ENCODE measurements around the gene RFLNA. TPM values are rescaled to one million over a fixed set of nuclear protein-coding genes. Genes with fewer than 3 reads are reported as not detected.

The RFLNA gene
- total and polyA plus RNA-seq, 2 experiments from 2014 or later, result 3.9 to 20.4 TPM

GRCh38 chr12:124335426-124336183 lies 40.7 kb downstream of the RFLNA start (continued):
- no peak for TF ChIP-seq ZNF462 (CRISPR knock-in tag; IDR thresholded peaks at IDR 0.05)

GRCh38 chr12:124336184-124336437 lies 41.2 kb downstream of the RFLNA start:
- Histone ChIP-seq H3K4me3 (no peak overlapping the region), H3K9me2 (ENCODE audit: insufficient read depth) (no peaks in the 10 kb centered on the region), H2AFZ (no peak overlapping the region), H3K36me3 (ENCODE audit: insufficient read depth) (peaks cover 6% of the 10 kb centered on the region), H3F3A (replicated peaks; ENCODE audit: low read depth) (no peaks in the 10 kb centered on the region), H3K4me2 (no peak overlapping the region), H3K27ac (ENCODE audit: low read depth) (no peak overlapping the region), H3K79me2 (replicated peaks; ENCODE audit: insufficient read depth) (no peaks in the 10 kb centered on the region), H3K27me3 (ENCODE audit: insufficient read depth) (no peaks in the 10 kb centered on the region), H3K4me1 (ENCODE audit: insufficient read depth) (no peaks in the 10 kb centered on the region), H4K20me1 (replicated peaks; ENCODE audit: insufficient read depth) (no peaks in the 10 kb centered on the region; the same call in 1 of the 2 replicates)
- TF ChIP-seq JUNB (IDR thresholded peaks at IDR 0.05; ENCODE audit: unreplicated experiment) (no peak), CTCF (conservative IDR thresholded peaks at IDR 0.05; ENCODE audit: low read depth in 2 of 2) (no peak)
- no peaks in the 10 kb centered on the region; the same call in 2 of the 3 replicates for H3K9me3 Mint-ChIP-seq
- no peak for ATAC-seq
- H3K27me3 Mint-ChIP-seq (ENCODE audit: insufficient read depth, low read depth, poor library complexity), result peaks cover 11% of the 10 kb centered on the region
- no peak for DNase-seq (ENCODE audit: low spot score)
- H3K27ac Mint-ChIP-seq, result no peak overlapping the region
- H3K4me1 Mint-ChIP-seq, result no peaks in the 10 kb centered on the region; the same call in 2 of the 3 replicates
- H3K36me3 Mint-ChIP-seq (ENCODE audit: low read depth), result peaks cover 48% of the 10 kb centered on the region
- no peak overlapping the region for H3K4me3 Mint-ChIP-seq

Measured in GM23338 (cell line).